NCI-H2196 treated with DMSO at 0.1 percent for 48 hours (cell line): Measurements from ENCODE around the gene DDX1.
"Not testable (repeated sequence)": the region's sequence is repeated elsewhere in the genome, so short reads cannot be mapped to it uniquely, and the experiment has no call there.

Source experiments
- DNase-seq: peaks from one replicate; lab custom pipeline; 2025; ENCODE audit not compliant: unreplicated experiment; lab: John Stamatoyannopoulos, UW

Gene DDX1

GRCh38 chr2:15614545-15615300 lies 23.1 kb downstream of the DDX1 start:
- no peak for DNase-seq

DNA sequence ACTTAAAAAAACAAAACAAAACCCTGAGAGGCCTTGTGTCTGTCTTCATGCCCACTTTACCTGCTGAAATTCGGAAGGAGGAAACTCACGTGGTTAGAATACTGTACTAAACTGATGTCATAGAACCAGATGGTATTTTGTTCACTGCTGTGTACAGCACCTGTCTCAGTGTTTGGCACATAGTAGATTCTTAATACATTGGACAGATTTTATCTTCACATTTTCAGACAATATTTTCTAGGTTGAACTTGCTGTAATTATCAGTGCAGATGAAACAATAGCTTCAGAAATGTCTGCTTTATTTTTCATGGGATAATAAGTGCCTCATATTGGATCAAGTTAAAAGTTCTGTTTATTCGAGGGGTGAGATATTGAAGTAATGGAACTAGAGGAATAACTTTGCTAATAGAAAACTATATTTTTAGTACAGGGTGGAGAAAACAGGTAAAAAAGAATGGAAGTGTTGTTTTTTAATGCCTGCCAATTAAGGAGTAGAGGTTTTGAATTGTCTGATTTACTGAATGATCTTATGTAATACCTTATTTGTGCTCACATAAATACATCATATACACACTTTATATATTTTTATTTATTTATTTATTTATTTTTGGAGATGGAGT lies 23.7 kb downstream of the DDX1 start:
- no peak for DNase-seq

- no peak for DNase-seq
Measured at GRCh38 chr2:15616429-15616828, 24.8 kb downstream of the DDX1 start.

GRCh38 chr2:15616850-15617777 lies 25.4 kb downstream of the DDX1 start:
- no peak for DNase-seq

GRCh38 chr2:15617778-15618448 lies 26.2 kb downstream of the DDX1 start:
- DNase-seq: no peak

- DNase-seq: no peak
Measured at GRCh38 chr2:15618449-15618855, 26.8 kb downstream of the DDX1 start.

DNA sequence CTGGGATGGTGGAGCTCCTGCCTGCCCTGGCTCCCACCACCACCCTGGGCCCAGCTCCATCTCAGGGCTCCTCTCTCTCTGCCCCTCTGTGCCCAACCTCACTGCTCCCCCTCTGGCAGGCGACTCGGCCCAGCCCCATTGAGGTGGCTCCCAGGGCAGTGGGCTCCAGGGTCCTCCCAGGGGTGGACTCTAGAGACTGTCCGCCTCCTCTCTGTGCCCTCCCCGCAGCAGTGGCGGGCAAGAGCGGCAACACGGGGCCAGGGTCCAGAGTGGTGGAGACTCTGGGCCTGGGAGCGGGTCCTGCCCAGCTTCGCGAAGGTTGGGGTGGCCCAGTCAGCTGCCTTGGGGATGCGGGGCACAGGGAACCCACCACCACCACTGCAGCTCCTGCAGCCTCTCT lies 27.4 kb downstream of the DDX1 start:
- no peak for DNase-seq

DNA sequence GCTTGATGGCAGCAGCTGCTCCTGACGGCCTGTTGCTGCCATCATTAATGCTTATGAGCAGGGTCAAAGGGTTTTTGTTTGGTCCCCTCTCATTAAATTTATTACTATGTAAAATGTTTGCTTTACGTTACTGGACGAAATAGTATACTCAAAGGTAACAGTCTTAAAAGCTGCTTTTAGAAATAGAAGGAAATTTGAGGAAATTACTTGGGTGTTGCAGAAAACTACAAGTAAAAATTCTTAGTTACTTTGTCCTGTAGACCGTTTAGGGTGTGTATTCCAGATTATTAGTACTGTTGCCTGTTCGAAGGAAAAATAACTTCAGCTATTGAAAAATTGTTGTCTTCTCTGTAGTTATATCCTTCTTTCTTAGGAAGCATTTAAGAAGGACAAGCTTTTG lies 27.8 kb downstream of the DDX1 start:
- DNase-seq: no peak

DNA sequence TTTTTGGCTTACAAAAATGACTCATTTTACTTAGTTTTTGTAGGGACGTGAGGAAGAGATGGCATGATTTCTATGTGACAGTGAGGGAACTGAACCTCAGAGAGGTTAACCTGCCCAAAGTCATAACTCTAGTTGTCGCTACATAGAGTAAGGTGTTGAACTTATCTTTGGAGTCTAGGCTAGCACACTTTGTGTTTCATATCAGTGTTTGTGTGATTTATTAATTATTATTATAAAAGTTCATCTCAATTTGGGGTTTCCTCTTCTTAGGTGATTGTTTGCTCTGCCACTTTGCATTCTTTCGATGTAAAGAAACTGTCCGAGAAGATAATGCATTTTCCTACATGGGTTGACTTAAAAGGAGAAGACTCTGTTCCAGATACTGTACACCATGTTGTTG lies 28.3 kb downstream of the DDX1 start:
- DNase-seq: no peak

DNA sequence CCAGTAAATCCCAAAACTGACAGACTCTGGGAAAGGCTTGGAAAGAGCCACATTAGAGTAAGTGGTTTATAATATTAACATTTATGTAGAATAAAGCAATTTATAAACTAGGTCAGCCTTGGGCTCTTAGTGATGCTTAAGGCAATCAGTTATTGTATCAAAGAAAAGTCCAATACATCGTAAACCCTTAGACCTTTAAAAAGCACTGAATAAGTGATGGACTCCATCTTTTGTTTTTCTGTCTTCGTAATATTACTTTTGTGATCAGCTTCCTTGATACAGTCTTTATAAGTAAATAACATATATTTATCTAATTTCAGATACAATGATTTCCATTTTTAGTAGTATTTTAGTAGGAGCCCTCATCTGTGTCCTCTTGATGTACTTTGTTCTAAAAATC lies 28.7 kb downstream of the DDX1 start:
- no peak for DNase-seq

- DNase-seq: no peak
Measured at GRCh38 chr2:15620857-15621471, 29.3 kb downstream of the DDX1 start.

GRCh38 chr2:15621472-15621870 lies 29.8 kb downstream of the DDX1 start:
- not testable (repeated sequence) for DNase-seq

DNA sequence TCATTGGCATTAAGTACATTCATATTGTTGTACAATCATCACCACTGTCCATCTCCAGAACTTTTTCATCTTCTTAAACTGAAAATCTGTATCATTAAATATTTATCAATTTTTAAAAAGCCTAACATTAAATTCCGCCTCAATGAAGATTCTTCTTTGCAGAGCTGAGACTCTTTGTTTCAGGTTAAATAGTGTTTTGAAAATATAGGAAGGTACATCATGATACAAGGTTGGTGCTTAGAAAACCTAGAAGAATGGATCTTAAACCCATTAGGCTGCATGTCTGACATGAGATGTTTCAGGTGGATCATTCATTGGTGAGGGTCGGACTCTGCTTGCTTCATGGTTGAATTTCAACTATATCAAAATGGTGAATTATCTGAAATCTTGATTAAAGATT lies 30.5 kb downstream of the DDX1 start:
- DNase-seq: no peak

DNA sequence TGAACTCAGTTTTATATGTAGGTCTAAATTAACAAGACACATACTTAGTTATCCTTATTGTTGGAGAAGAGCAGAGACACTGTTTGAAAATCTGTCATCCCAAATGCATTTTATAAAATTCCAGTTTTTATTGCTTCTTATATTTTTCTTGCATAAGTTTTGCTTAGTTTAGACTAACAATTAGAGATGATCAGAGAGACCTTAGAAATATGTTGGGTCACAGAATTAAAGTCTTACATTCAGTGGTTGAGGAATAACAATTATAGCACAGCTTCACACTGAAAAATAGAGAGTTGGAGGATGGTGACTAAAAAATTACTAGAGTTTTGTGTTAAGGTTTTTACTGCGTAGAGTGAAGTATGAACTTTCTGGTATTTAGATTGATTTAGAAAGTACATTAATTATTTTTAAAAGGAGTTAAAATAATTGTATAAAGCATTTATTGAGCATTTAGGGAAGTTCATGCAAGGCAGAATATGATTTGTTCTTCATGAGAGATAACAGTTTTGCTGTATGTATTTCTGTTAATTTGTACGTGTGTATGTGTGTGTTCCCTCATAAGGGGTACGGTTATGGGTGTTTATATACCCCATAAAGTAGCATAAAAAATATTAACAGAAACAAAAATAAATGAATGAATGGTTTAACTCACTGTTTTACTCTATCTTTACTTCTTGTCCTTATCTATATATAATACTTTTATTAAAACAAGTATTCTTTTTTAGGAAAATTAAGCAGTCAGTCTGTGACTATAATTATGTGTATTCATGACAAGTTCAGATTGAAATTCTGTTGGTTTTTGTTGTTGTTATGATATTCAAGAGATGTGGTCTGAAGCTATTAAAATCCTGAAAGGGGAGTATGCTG lies 31.2 kb downstream of the DDX1 start:
- DNase-seq: no peak

DNA sequence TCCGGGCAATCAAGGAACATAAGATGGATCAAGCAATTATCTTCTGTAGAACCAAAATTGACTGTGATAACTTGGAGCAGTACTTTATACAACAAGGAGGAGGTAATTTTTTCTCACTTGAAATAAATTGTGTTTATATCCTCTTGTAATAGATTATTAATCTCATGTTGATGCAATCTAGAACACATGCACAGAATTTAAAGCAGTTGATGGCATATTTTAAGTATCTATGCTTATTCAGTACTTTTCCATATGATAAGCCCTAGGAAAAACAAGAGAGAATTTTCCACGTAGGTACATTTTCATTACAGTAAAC lies 31.8 kb downstream of the DDX1 start:
- DNase-seq: no peak

DNA sequence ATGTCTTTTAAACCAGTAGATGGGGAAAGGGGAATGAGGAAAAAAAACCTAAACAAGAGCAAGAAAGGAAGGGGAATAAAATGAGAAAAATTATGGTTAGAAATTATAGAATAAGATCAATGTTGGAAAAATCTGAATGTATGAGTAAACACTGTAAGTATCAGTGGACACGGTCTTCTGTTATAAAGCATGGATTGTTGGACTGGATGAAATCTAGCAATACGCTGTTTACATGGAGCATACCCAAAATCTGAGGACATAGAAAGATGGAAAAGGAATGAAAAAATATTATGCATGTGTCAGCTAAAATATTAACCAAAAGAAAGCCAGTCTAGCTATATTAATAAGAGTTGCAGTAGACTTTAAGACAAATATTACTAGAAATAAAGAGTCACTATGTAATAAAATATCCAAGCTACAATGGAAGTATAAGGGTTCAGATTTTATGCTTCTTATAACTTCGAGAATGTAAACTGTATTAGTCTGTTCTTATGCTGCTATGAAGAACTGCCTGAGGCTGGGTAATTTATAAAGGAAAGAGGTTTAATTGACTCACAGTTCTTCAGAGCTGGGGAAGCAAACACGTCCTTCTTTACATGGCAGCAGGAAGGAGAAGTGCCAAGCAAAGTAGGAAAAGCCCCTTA lies 32.4 kb downstream of the DDX1 start:
- DNase-seq: no peak

DNA sequence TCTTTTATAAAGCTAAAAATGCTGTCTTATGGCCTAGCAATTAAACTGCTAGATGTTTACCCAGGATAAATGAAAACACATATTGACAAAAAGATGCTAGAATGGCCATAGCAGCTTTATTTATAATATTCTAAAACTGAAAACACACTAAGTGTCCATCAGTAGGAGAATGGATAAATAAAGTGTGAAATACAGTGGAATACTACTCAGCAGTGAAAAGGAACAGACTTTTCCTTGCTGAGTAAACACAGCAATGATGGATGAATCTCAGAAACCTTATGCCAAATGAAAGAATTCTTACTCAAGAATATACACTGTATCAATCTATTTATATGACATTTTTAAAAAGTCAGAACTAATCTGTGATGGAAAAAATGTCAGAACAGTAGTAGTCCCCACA lies 33.2 kb downstream of the DDX1 start:
- no peak for DNase-seq

- DNase-seq: no peak
Measured at GRCh38 chr2:15625344-15626036, 33.8 kb downstream of the DDX1 start.

GRCh38 chr2:15626126-15626525 lies 34.5 kb downstream of the DDX1 start:
- DNase-seq: no peak
